Mesendoderm (in vitro differentiated cells): ENCODE results near the gene DNAI1.

Experiments used
- DNase-seq: peaks from one replicate; pipeline ENCODE4 v3.0.0; 2013
- H2AK5ac ChIP-seq: 2 replicates; pipeline ENCODE4 v1.6.1; 2013; ENCODE audit warnings: low read length, inconsistent platforms
- H2BK120ac ChIP-seq: 2 replicates; pipeline ENCODE4 v1.6.1; 2013; ENCODE audit warnings: low read depth, mild to moderate bottlenecking, low read length, moderate library complexity, mixed read lengths
- H2BK15ac ChIP-seq: replicated peaks from 2 replicates; pipeline ENCODE4 v1.6.1; 2013; ENCODE audit warnings: low read depth, mild to moderate bottlenecking, moderate library complexity
- H2BK5ac ChIP-seq: 2 replicates; pipeline ENCODE4 v1.6.1; 2013; ENCODE audit warnings: low read length, inconsistent platforms
- H3K18ac ChIP-seq: 2 replicates; pipeline ENCODE4 v1.6.1; 2013; ENCODE audit warnings: mild to moderate bottlenecking, low read length, mixed read lengths
- H3K23ac ChIP-seq: one replicate; pipeline ENCODE4 v1.6.1; 2013; ENCODE audit warnings: low read length
- H3K27ac ChIP-seq: 2 replicates; pipeline ENCODE4 v1.5.1; 2013; ENCODE audit warnings: low read depth, mild to moderate bottlenecking, inconsistent platforms, low read length, moderate library complexity
- H3K27me3 ChIP-seq: 2 replicates; pipeline ENCODE4 v1.6.1; 2013; ENCODE audit warnings: low read length, control low read depth, mild to moderate bottlenecking, inconsistent platforms; ENCODE audit not compliant: insufficient read depth, poor library complexity
- H3K36me3 ChIP-seq: 2 replicates; pipeline ENCODE4 v1.6.1; 2013; ENCODE audit warnings: low read length, inconsistent platforms; ENCODE audit not compliant: control insufficient read depth, insufficient read depth
- H3K4ac ChIP-seq: one replicate; pipeline ENCODE4 v1.6.1; 2013; ENCODE audit warnings: low read depth, mild to moderate bottlenecking, low read length, moderate library complexity
- H3K4me1 ChIP-seq: 2 replicates; pipeline ENCODE4 v1.6.1; 2013; ENCODE audit warnings: low read depth, low read length, inconsistent platforms; ENCODE audit not compliant: control insufficient read depth
- H3K4me2 ChIP-seq: 2 replicates; pipeline ENCODE4 v1.6.1; 2013; ENCODE audit warnings: low read length
- H3K4me3 ChIP-seq: 2 replicates; pipeline ENCODE4 v1.5.1; 2013; ENCODE audit warnings: mild to moderate bottlenecking, low read length
- H3K56ac ChIP-seq: one replicate; pipeline ENCODE4 v1.6.1; 2013; ENCODE audit warnings: low read length
- H3K79me1 ChIP-seq: 2 replicates; pipeline ENCODE4 v1.6.1; 2013; ENCODE audit warnings: low read length, inconsistent platforms
- H3K79me2 ChIP-seq: 2 replicates; pipeline ENCODE4 v1.6.1; 2013; ENCODE audit warnings: mild to moderate bottlenecking, low read length; ENCODE audit not compliant: control insufficient read depth, insufficient read depth
- H3K9ac ChIP-seq: 2 replicates; pipeline ENCODE4 v1.6.1; 2013; ENCODE audit warnings: low read length, inconsistent platforms
- H4K5ac ChIP-seq: one replicate; pipeline ENCODE4 v1.6.1; 2013; ENCODE audit warnings: low read length
- H4K8ac ChIP-seq: one replicate; pipeline ENCODE4 v1.6.1; 2013; ENCODE audit warnings: low read depth, mild to moderate bottlenecking, control low read depth, low read length, moderate library complexity
- WGBS: extraction: QIAGEN DNeasy Blood & Tissue Kit; methylation state at CpG from one replicate; pipeline ENCODE4 v1.1.7; 2013; ENCODE audit warnings: low lambda C conversion rate, missing lambda C conversion rate; ENCODE audit not compliant: insufficient coverage; ENCODE audit errors: extremely low coverage; 5-methylcytosine and 5-hydroxymethylcytosine counted together

The DNAI1 gene

GRCh38 chr9:34560599-34561214, 102.1 kb downstream of the DNAI1 start:
- Histone ChIP-seq H3K9ac (no peak overlapping the region), H3K4ac (no peak overlapping the region), H2BK5ac (no peak overlapping the region), H3K56ac (no peak overlapping the region), H3K4me1 (peaks cover 11% of the 10 kb centered on the region), H2AK5ac (no peak overlapping the region), H3K36me3 (no peaks in the 10 kb centered on the region), H3K27ac (no peak overlapping the region), H3K27me3 (no peaks in the 10 kb centered on the region), H3K23ac (no peak overlapping the region), H3K4me3 (no peak overlapping the region), H3K79me2 (no peaks in the 10 kb centered on the region), H3K18ac (no peak overlapping the region), H2BK120ac (no peak overlapping the region), H4K8ac (no peak overlapping the region), H3K79me1 (no peaks in the 10 kb centered on the region), H4K5ac (no peak overlapping the region), H3K4me2 (no peak overlapping the region), H2BK15ac (no peak overlapping the region)
- WGBS, result no CpG with 5 or more reads among the region's 21 CpGs
- no peak for DNase-seq

GRCh38 chr9:34562135-34562745, 103.6 kb downstream of the DNAI1 start:
- Histone ChIP-seq H3K79me2 (no peaks in the 10 kb centered on the region), H3K23ac (no peak overlapping the region), H3K9ac (no peak overlapping the region), H4K5ac (no peak overlapping the region), H3K36me3 (no peaks in the 10 kb centered on the region), H2BK15ac (no peak overlapping the region), H3K4me3 (no peak overlapping the region), H2AK5ac (no peak overlapping the region), H3K4me1 (peaks cover 11% of the 10 kb centered on the region), H2BK120ac (no peak overlapping the region), H2BK5ac (no peak overlapping the region), H3K18ac (no peak overlapping the region), H3K79me1 (no peaks in the 10 kb centered on the region), H3K4ac (no peak overlapping the region), H3K4me2 (no peak overlapping the region), H4K8ac (no peak overlapping the region), H3K56ac (no peak overlapping the region), H3K27ac (no peak overlapping the region), H3K27me3 (no peaks in the 10 kb centered on the region)
- DNase-seq, result no peak
- no CpG with 5 or more reads among the region's 7 CpGs for WGBS

DNA sequence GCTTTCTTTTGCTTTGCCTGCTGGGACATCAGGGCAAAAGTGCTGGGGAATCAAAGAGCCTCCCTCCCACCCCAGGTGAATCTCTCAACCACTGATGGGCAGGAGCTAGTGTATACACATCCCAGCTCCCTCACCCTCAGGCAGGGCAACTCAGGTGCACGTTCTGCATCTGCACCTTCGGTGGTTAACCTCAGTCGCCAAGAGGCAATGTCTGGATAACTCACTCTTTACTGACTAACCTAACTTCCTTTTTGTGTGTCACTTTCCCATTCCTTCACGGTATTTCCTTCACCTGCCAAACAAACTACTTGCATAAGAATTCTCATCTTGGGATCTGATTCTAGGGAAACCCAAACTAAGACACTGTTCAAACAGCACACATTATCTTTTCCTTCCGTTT, 104.7 kb downstream of the DNAI1 start:
- H3K4me1 ChIP-seq, result peaks cover 11% of the 10 kb centered on the region
- H3K36me3 ChIP-seq, result no peaks in the 10 kb centered on the region
- no CpG with 5 or more reads among the region's 5 CpGs for WGBS

DNA sequence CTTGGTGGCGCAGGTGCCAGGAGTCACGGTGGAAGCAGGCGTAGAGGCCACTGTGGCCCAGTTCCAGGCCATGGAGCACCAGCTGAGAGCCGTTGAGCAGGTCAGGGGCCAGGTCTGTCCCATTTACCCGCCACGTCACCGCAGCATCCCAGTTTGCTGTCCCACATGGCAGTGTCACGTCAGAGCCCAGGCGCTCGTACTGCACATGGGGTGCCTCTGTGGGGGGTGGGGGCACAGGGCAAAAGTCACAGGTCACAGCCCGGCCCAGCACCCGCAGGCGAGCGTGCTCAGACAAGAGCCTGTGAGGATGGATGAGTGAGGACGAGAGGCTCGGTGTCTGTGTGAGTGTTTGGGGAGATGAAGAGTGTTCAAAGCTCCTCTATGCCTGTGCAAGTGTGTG, 106.0 kb downstream of the DNAI1 start:
- no peak overlapping the region for H3K4me2 ChIP-seq
- no peaks in the 10 kb centered on the region for H3K79me2 ChIP-seq
- no peaks in the 10 kb centered on the region for H3K27me3 ChIP-seq
- no CpG with 5 or more reads among the region's 16 CpGs for WGBS
- no peak overlapping the region for H3K4me3 ChIP-seq
- no peak overlapping the region for H2BK120ac ChIP-seq
- H3K4me1 ChIP-seq, result peaks cover 13% of the 10 kb centered on the region
- no peak overlapping the region for H4K8ac ChIP-seq
- H3K36me3 ChIP-seq, result no peaks in the 10 kb centered on the region
- no peak overlapping the region for H3K23ac ChIP-seq
- no peak overlapping the region for H2BK15ac ChIP-seq
- DNase-seq, result no peak
- H3K56ac ChIP-seq, result no peak overlapping the region
- H3K9ac ChIP-seq, result no peak overlapping the region
- no peaks in the 10 kb centered on the region for H3K79me1 ChIP-seq
- no peak overlapping the region for H4K5ac ChIP-seq
- no peak overlapping the region for H2BK5ac ChIP-seq
- no peak overlapping the region for H3K4ac ChIP-seq
- H2AK5ac ChIP-seq, result no peak overlapping the region
- H3K18ac ChIP-seq, result no peak overlapping the region
- no peak overlapping the region for H3K27ac ChIP-seq

More for the DNA sequence above, 104.7 kb downstream of the DNAI1 start:
- Histone ChIP-seq H3K4me3 (no peak overlapping the region), H2BK15ac (no peak overlapping the region), H3K18ac (no peak overlapping the region), H3K4me2 (no peak overlapping the region), H3K9ac (no peak overlapping the region), H2BK5ac (no peak overlapping the region), H4K5ac (no peak overlapping the region), H3K79me1 (no peaks in the 10 kb centered on the region), H3K56ac (no peak overlapping the region), H3K27ac (no peak overlapping the region), H2BK120ac (no peak overlapping the region), H3K4ac (no peak overlapping the region), H2AK5ac (no peak overlapping the region), H3K79me2 (no peaks in the 10 kb centered on the region), H4K8ac (no peak overlapping the region), H3K27me3 (no peaks in the 10 kb centered on the region), H3K23ac (no peak overlapping the region)
- no peak for DNase-seq

GRCh38 chr9:34565856-34566255, 107.3 kb downstream of the DNAI1 start:
- Histone ChIP-seq H3K4me3 (no peak overlapping the region), H3K4ac (no peak overlapping the region), H3K56ac (no peak overlapping the region), H3K79me2 (no peaks in the 10 kb centered on the region), H3K4me1 (peaks cover 6% of the 10 kb centered on the region), H3K18ac (no peak overlapping the region), H2BK120ac (no peak overlapping the region), H3K23ac (no peak overlapping the region), H3K36me3 (no peaks in the 10 kb centered on the region), H4K5ac (no peak overlapping the region), H3K79me1 (no peaks in the 10 kb centered on the region), H2AK5ac (no peak overlapping the region), H3K4me2 (no peak overlapping the region), H2BK15ac (no peak overlapping the region), H2BK5ac (no peak overlapping the region), H3K27ac (no peak overlapping the region), H3K9ac (no peak overlapping the region), H4K8ac (no peak overlapping the region), H3K27me3 (no peaks in the 10 kb centered on the region)
- no peak for DNase-seq
- WGBS, result no CpG with 5 or more reads among the region's 8 CpGs

GRCh38 chr9:34566322-34566721, 107.7 kb downstream of the DNAI1 start:
- Histone ChIP-seq H3K4me1 (peaks cover 6% of the 10 kb centered on the region), H3K56ac (no peak overlapping the region), H3K27ac (no peak overlapping the region), H2BK5ac (no peak overlapping the region), H4K8ac (no peak overlapping the region), H3K4me3 (no peak overlapping the region), H3K4me2 (no peak overlapping the region), H2BK120ac (no peak overlapping the region), H3K79me1 (no peaks in the 10 kb centered on the region), H3K18ac (no peak overlapping the region), H3K23ac (no peak overlapping the region), H4K5ac (no peak overlapping the region), H3K79me2 (no peaks in the 10 kb centered on the region), H3K27me3 (no peaks in the 10 kb centered on the region), H3K36me3 (no peaks in the 10 kb centered on the region), H3K9ac (no peak overlapping the region), H2AK5ac (no peak overlapping the region), H3K4ac (no peak overlapping the region), H2BK15ac (no peak overlapping the region)
- WGBS, result no CpG with 5 or more reads among the region's 8 CpGs
- DNase-seq, result no peak
